ENCODE results near the gene CD209.
"Not testable (repeated sequence)": the region's sequence is repeated elsewhere in the genome, so short reads cannot be mapped to it uniquely, and the experiment has no call there.

CD209 gene

GRCh38 chr19:7746903-7747884 is at the start of gene CD209:
Gene CD209 (minus strand): TSS chr19:7747534. CDS start chr19:7747511, 23 bp downstream.
- Histone ChIP-seq H3K27ac (ENCODE audit: low read length) (no peak within 1 kb of the TSS), H3K9ac (ENCODE audit: low read length in 2 of 2) (no peak within 1 kb of the TSS), H3K9me3 (ENCODE audit: control insufficient read depth in 2 of 2, low read length in 2 of 2) (no peaks in the 10 kb centered on the region), H3K36me3 (ENCODE audit: control insufficient read depth in 2 of 2, insufficient read depth in 2 of 2, low read length in 2 of 2) (no peaks in the 10 kb centered on the region), H3K4me1 (ENCODE audit: control insufficient read depth, insufficient read depth, low read length) (no peaks in the 10 kb centered on the region), H3K27me3 (ENCODE audit: control insufficient read depth in 1 of 2, insufficient read depth in 2 of 2, low read length in 2 of 2) (peaks cover 7 to 8% of the 10 kb centered on the region in 2 donors), H3K4me3 (ENCODE audit: low read length in 2 of 2) (no peak within 1 kb of the TSS)

GRCh38 chr19:7795555-7796161 is 48.3 kb upstream of the CD209 start:
- H3K4me1 ChIP-seq (ENCODE audit: control insufficient read depth, insufficient read depth, low read length), result peaks cover 2% of the 10 kb centered on the region
- H3K27me3 ChIP-seq (ENCODE audit: control insufficient read depth in 1 of 2, insufficient read depth in 2 of 2, low read length in 2 of 2), result peaks cover 5 to 8% of the 10 kb centered on the region in 2 donors
- H3K4me3 ChIP-seq (ENCODE audit: low read length in 2 of 2), result no peak overlapping the region
- H3K27ac ChIP-seq (ENCODE audit: low read length), result no peak overlapping the region
- H3K9me3 ChIP-seq (ENCODE audit: control insufficient read depth in 2 of 2, low read length in 2 of 2), result no peaks in the 10 kb centered on the region
- H3K9ac ChIP-seq (ENCODE audit: low read length in 2 of 2), result no peak overlapping the region
- no peaks in the 10 kb centered on the region for H3K36me3 ChIP-seq (ENCODE audit: control insufficient read depth in 2 of 2, insufficient read depth in 2 of 2, low read length in 2 of 2)

GRCh38 chr19:7793493-7793892 is 46.2 kb upstream of the CD209 start:
- Histone ChIP-seq H3K4me3 (ENCODE audit: low read length in 2 of 2) (no peak overlapping the region), H3K27ac (ENCODE audit: low read length) (no peak overlapping the region), H3K4me1 (ENCODE audit: control insufficient read depth, insufficient read depth, low read length) (no peaks in the 10 kb centered on the region), H3K9ac (ENCODE audit: low read length in 2 of 2) (no peak overlapping the region), H3K36me3 (ENCODE audit: control insufficient read depth in 2 of 2, insufficient read depth in 2 of 2, low read length in 2 of 2) (no peaks in the 10 kb centered on the region), H3K9me3 (ENCODE audit: control insufficient read depth in 2 of 2, low read length in 2 of 2) (no peaks in the 10 kb centered on the region), H3K27me3 (ENCODE audit: control insufficient read depth in 1 of 2, insufficient read depth in 2 of 2, low read length in 2 of 2) (peaks cover 10 to 24% of the 10 kb centered on the region in 2 donors)

- H3K27me3 ChIP-seq (ENCODE audit: control insufficient read depth in 1 of 2, insufficient read depth in 2 of 2, low read length in 2 of 2), result peaks cover 15 to 27% of the 10 kb centered on the region in 2 donors
- not testable (repeated sequence) for H3K9me3 ChIP-seq (ENCODE audit: control insufficient read depth in 2 of 2, low read length in 2 of 2); H3K4me3 ChIP-seq (ENCODE audit: low read length in 2 of 2); H3K27ac ChIP-seq (ENCODE audit: low read length); H3K36me3 ChIP-seq (ENCODE audit: control insufficient read depth in 2 of 2, insufficient read depth in 2 of 2, low read length in 2 of 2); H3K4me1 ChIP-seq (ENCODE audit: control insufficient read depth, insufficient read depth, low read length); H3K9ac ChIP-seq (ENCODE audit: low read length in 2 of 2)
Measured at GRCh38 chr19:7792701-7793100, 45.4 kb upstream of the CD209 start.

- no peaks in the 10 kb centered on the region for H3K9me3 ChIP-seq (ENCODE audit: control insufficient read depth in 2 of 2, low read length in 2 of 2)
- H3K4me3 ChIP-seq (ENCODE audit: low read length in 2 of 2), result no peak overlapping the region
- no peaks in the 10 kb centered on the region for H3K4me1 ChIP-seq (ENCODE audit: control insufficient read depth, insufficient read depth, low read length)
- H3K27me3 ChIP-seq (ENCODE audit: control insufficient read depth in 1 of 2, insufficient read depth in 2 of 2, low read length in 2 of 2), result peaks cover 17 to 31% of the 10 kb centered on the region in 2 donors
- no peak overlapping the region for H3K27ac ChIP-seq (ENCODE audit: low read length)
- no peaks in the 10 kb centered on the region for H3K36me3 ChIP-seq (ENCODE audit: control insufficient read depth in 2 of 2, insufficient read depth in 2 of 2, low read length in 2 of 2)
- H3K9ac ChIP-seq (ENCODE audit: low read length in 2 of 2), result no peak overlapping the region
Measured at GRCh38 chr19:7792281-7792680, 44.9 kb upstream of the CD209 start.

GRCh38 chr19:7790416-7790815 is 43.1 kb upstream of the CD209 start:
- Histone ChIP-seq H3K9ac (ENCODE audit: low read length in 2 of 2) (no peak overlapping the region), H3K4me1 (ENCODE audit: control insufficient read depth, insufficient read depth, low read length) (no peaks in the 10 kb centered on the region), H3K27ac (ENCODE audit: low read length) (no peak overlapping the region), H3K27me3 (ENCODE audit: control insufficient read depth in 1 of 2, insufficient read depth in 2 of 2, low read length in 2 of 2) (peaks cover 20 to 36% of the 10 kb centered on the region in 2 donors), H3K4me3 (ENCODE audit: low read length in 2 of 2) (no peak overlapping the region), H3K36me3 (ENCODE audit: control insufficient read depth in 2 of 2, insufficient read depth in 2 of 2, low read length in 2 of 2) (no peaks in the 10 kb centered on the region), H3K9me3 (ENCODE audit: control insufficient read depth in 2 of 2, low read length in 2 of 2) (no peaks in the 10 kb centered on the region)

GRCh38 chr19:7789447-7789846 is 42.1 kb upstream of the CD209 start:
- no peaks in the 10 kb centered on the region for H3K9me3 ChIP-seq (ENCODE audit: control insufficient read depth in 2 of 2, low read length in 2 of 2)
- H3K36me3 ChIP-seq (ENCODE audit: control insufficient read depth in 2 of 2, insufficient read depth in 2 of 2, low read length in 2 of 2), result no peaks in the 10 kb centered on the region
- H3K4me1 ChIP-seq (ENCODE audit: control insufficient read depth, insufficient read depth, low read length), result no peaks in the 10 kb centered on the region
- no peak overlapping the region for H3K4me3 ChIP-seq (ENCODE audit: low read length in 2 of 2)
- H3K9ac ChIP-seq (ENCODE audit: low read length in 2 of 2), result no peak overlapping the region
- no peak overlapping the region for H3K27ac ChIP-seq (ENCODE audit: low read length)
- H3K27me3 ChIP-seq (ENCODE audit: control insufficient read depth in 1 of 2, insufficient read depth in 2 of 2, low read length in 2 of 2), result peaks cover 20 to 40% of the 10 kb centered on the region in 2 donors

GRCh38 chr19:7788933-7789323 is 41.6 kb upstream of the CD209 start:
- Histone ChIP-seq H3K4me3 (ENCODE audit: low read length in 2 of 2) (no peak overlapping the region), H3K9ac (ENCODE audit: low read length in 2 of 2) (no peak overlapping the region), H3K36me3 (ENCODE audit: control insufficient read depth in 2 of 2, insufficient read depth in 2 of 2, low read length in 2 of 2) (no peaks in the 10 kb centered on the region), H3K4me1 (ENCODE audit: control insufficient read depth, insufficient read depth, low read length) (no peaks in the 10 kb centered on the region), H3K27me3 (ENCODE audit: control insufficient read depth in 1 of 2, insufficient read depth in 2 of 2, low read length in 2 of 2) (peaks cover 20 to 40% of the 10 kb centered on the region in 2 donors), H3K9me3 (ENCODE audit: control insufficient read depth in 2 of 2, low read length in 2 of 2) (no peaks in the 10 kb centered on the region), H3K27ac (ENCODE audit: low read length) (no peak overlapping the region)

- H3K4me1 ChIP-seq (ENCODE audit: control insufficient read depth, insufficient read depth, low read length), result no peaks in the 10 kb centered on the region
- no peaks in the 10 kb centered on the region for H3K9me3 ChIP-seq (ENCODE audit: control insufficient read depth in 2 of 2, low read length in 2 of 2)
- no peak overlapping the region for H3K9ac ChIP-seq (ENCODE audit: low read length in 2 of 2)
- H3K27me3 ChIP-seq (ENCODE audit: control insufficient read depth in 1 of 2, insufficient read depth in 2 of 2, low read length in 2 of 2), result peaks cover 25 to 40% of the 10 kb centered on the region in 2 donors
- H3K36me3 ChIP-seq (ENCODE audit: control insufficient read depth in 2 of 2, insufficient read depth in 2 of 2, low read length in 2 of 2), result no peaks in the 10 kb centered on the region
- H3K4me3 ChIP-seq (ENCODE audit: low read length in 2 of 2), result no peak overlapping the region
- no peak overlapping the region for H3K27ac ChIP-seq (ENCODE audit: low read length)
Measured at GRCh38 chr19:7788178-7788932, 41.0 kb upstream of the CD209 start.

GRCh38 chr19:7787602-7788177 is 40.4 kb upstream of the CD209 start:
- H3K9ac ChIP-seq (ENCODE audit: low read length in 2 of 2), result no peak overlapping the region
- H3K36me3 ChIP-seq (ENCODE audit: control insufficient read depth in 2 of 2, insufficient read depth in 2 of 2, low read length in 2 of 2), result no peaks in the 10 kb centered on the region
- peaks cover 26 to 43% of the 10 kb centered on the region in 2 donors for H3K27me3 ChIP-seq (ENCODE audit: control insufficient read depth in 1 of 2, insufficient read depth in 2 of 2, low read length in 2 of 2)
- H3K4me1 ChIP-seq (ENCODE audit: control insufficient read depth, insufficient read depth, low read length), result no peaks in the 10 kb centered on the region
- no peak overlapping the region for H3K4me3 ChIP-seq (ENCODE audit: low read length in 2 of 2)
- no peaks in the 10 kb centered on the region for H3K9me3 ChIP-seq (ENCODE audit: control insufficient read depth in 2 of 2, low read length in 2 of 2)
- H3K27ac ChIP-seq (ENCODE audit: low read length), result no peak overlapping the region

All from stomach smooth muscle (tissue), 2 donors.